HG02623 (cell line): ENCODE measurements around the gene UBE2QL1.

Experiments
- ATAC-seq: cut with Tn5 transposase; IDR thresholded peaks from one replicate; pipeline ENCODE4 v1.9.1; 2021; ENCODE audit warnings: moderate library complexity; ENCODE audit not compliant: unreplicated experiment

The UBE2QL1 gene

GRCh38 chr5:6522923-6523322 lies 74.3 kb downstream of the UBE2QL1 start:
- no peak for ATAC-seq

- ATAC-seq = no peak
Observed at GRCh38 chr5:6525422-6525821, 76.8 kb downstream of the UBE2QL1 start.

GRCh38 chr5:6525910-6526309 lies 77.3 kb downstream of the UBE2QL1 start:
- no peak for ATAC-seq

GRCh38 chr5:6527749-6528455 lies 79.2 kb downstream of the UBE2QL1 start:
- ATAC-seq = no peak

GRCh38 chr5:6535594-6535993 lies 86.9 kb downstream of the UBE2QL1 start:
- no peak for ATAC-seq

- no peak for ATAC-seq
Observed at GRCh38 chr5:6539060-6539459, 90.4 kb downstream of the UBE2QL1 start.

GRCh38 chr5:6540111-6540827 lies 91.6 kb downstream of the UBE2QL1 start:
- no peak for ATAC-seq

- ATAC-seq = no peak
Observed at GRCh38 chr5:6541256-6542013, 92.8 kb downstream of the UBE2QL1 start.

- ATAC-seq = no peak
Observed at GRCh38 chr5:6542421-6543345, 94.0 kb downstream of the UBE2QL1 start.

GRCh38 chr5:6543346-6543730 lies 94.7 kb downstream of the UBE2QL1 start:
- ATAC-seq = no peak

- ATAC-seq = no peak
Observed at GRCh38 chr5:6543830-6544560, 95.3 kb downstream of the UBE2QL1 start.
